ENCODE measurements around the gene HSPB7. TPM values are rescaled to one million over a fixed set of nuclear protein-coding genes. Genes with fewer than 3 reads are reported as not detected.
A peak's percentile ranks its signal among the peaks of the same experiment; 100 is the strongest.

Gene HSPB7
- total RNA-seq, 3 donors from 2014 or later (not counting 1 experiment from before 2014, with no cell fraction given) = not detected

GRCh38 chr1:15968172-15968571 lies 49.7 kb downstream of the HSPB7 start:
- Mint-ChIP-seq H3K4me3 (no peak overlapping the region), H3K9me3 (no peaks in the 10 kb centered on the region), H3K36me3 (peaks cover 8% of the 10 kb centered on the region), H3K27me3 (ENCODE audit: low read depth in 2 of 2) (no peaks in the 10 kb centered on the region), H3K4me1 (peaks cover 39 to 48% of the 10 kb centered on the region in 2 donors), H3K27ac (peak overlapping the region in 1 of 2 donors; percentile 81)
- no peak for TF ChIP-seq CTCF (IDR thresholded peaks at IDR 0.05)
- Histone ChIP-seq H3K9me3 (ENCODE audit: control insufficient read depth, insufficient read depth, low read length) (no peaks in the 10 kb centered on the region), H3K27ac (ENCODE audit: low read length) (no peak overlapping the region), H3K36me3 (ENCODE audit: control insufficient read depth, insufficient read depth, low read length) (peaks cover 19% of the 10 kb centered on the region), H3K27me3 (ENCODE audit: control insufficient read depth, insufficient read depth, low read length) (no peaks in the 10 kb centered on the region), H3K4me3 (ENCODE audit: low read length) (no peak overlapping the region), H3K4me1 (ENCODE audit: control insufficient read depth, insufficient read depth, low read length) (peaks cover 33% of the 10 kb centered on the region)
- ATAC-seq = no peak
- DNase-seq = no peak
- intact Hi-C loops (cut with micrococcal nuclease) = no loop called here
- WGBS (ENCODE audit: insufficient coverage) = 99% methylated on average over 5 of the region's 5 CpGs

GRCh38 chr1:15966956-15967344 lies 50.9 kb downstream of the HSPB7 start:
- Mint-ChIP-seq H3K27ac (peak overlapping the region in 1 of 2 donors; percentile 81), H3K4me3 (no peak overlapping the region), H3K27me3 (ENCODE audit: low read depth in 2 of 2) (no peaks in the 10 kb centered on the region), H3K36me3 (peaks cover under 1% of the 10 kb centered on the region), H3K9me3 (no peaks in the 10 kb centered on the region), H3K4me1 (peaks cover 36 to 46% of the 10 kb centered on the region in 2 donors)
- no peak for DNase-seq
- TF ChIP-seq CTCF (IDR thresholded peaks at IDR 0.05) = no peak
- WGBS (ENCODE audit: insufficient coverage) = 90% methylated on average over 4 of the region's 6 CpGs
- Histone ChIP-seq H3K9me3 (ENCODE audit: control insufficient read depth, insufficient read depth, low read length) (no peaks in the 10 kb centered on the region), H3K27me3 (ENCODE audit: control insufficient read depth, insufficient read depth, low read length) (no peaks in the 10 kb centered on the region), H3K4me3 (ENCODE audit: low read length) (no peak overlapping the region), H3K4me1 (ENCODE audit: control insufficient read depth, insufficient read depth, low read length) (peaks cover 33% of the 10 kb centered on the region), H3K27ac (ENCODE audit: low read length) (no peak overlapping the region), H3K36me3 (ENCODE audit: control insufficient read depth, insufficient read depth, low read length) (peaks cover 13% of the 10 kb centered on the region)
- ATAC-seq = no peak
- intact Hi-C loops (cut with micrococcal nuclease) = no loop called here

GRCh38 chr1:15966081-15966955 lies 51.5 kb downstream of the HSPB7 start:
- Histone ChIP-seq H3K27me3 (ENCODE audit: control insufficient read depth, insufficient read depth, low read length) (no peaks in the 10 kb centered on the region), H3K27ac (ENCODE audit: low read length) (peak overlapping the region; percentile 58), H3K4me1 (ENCODE audit: control insufficient read depth, insufficient read depth, low read length) (peaks cover 33% of the 10 kb centered on the region), H3K36me3 (ENCODE audit: control insufficient read depth, insufficient read depth, low read length) (peaks cover 9% of the 10 kb centered on the region), H3K4me3 (ENCODE audit: low read length) (no peak overlapping the region), H3K9me3 (ENCODE audit: control insufficient read depth, insufficient read depth, low read length) (no peaks in the 10 kb centered on the region)
- Mint-ChIP-seq H3K4me3 (peak overlapping the region; percentile 33), H3K27ac (peak overlapping the region; percentile 70 to 81), H3K9me3 (no peaks in the 10 kb centered on the region), H3K27me3 (ENCODE audit: low read depth in 2 of 2) (no peaks in the 10 kb centered on the region), H3K4me1 (peaks cover 36 to 44% of the 10 kb centered on the region in 2 donors), H3K36me3 (no peaks in the 10 kb centered on the region)
- DNase-seq = peak in 1 of 2 donors; percentile 72
- 22% methylated on average over 14 of the region's 18 CpGs for WGBS (ENCODE audit: insufficient coverage)
- intact Hi-C loops (cut with micrococcal nuclease) = no loop called here
- no peak for TF ChIP-seq CTCF (IDR thresholded peaks at IDR 0.05)
- peak; percentile 74 to 84 (median 78) for ATAC-seq
